Stomach (tissue), 4 donors: ENCODE measurements around the gene LRP1B.

Experiments used
- CTCF ChIP-seq, 7 experiments: fragments of 450-650 bp in 4 of 7; fragments of 200-600 bp in 3 of 7; sonication (generic) in 3 of 7; IDR thresholded peaks; one replicate each; pipeline ENCODE4 v1.5.1; 2016 to 2019; ENCODE audit warnings: antibody characterized with exemption in 7 of 7, control low read depth in 2 of 7, mild to moderate bottlenecking in 1 of 7
- EP300 ChIP-seq: sonication (generic); formaldehyde crosslinking; IDR thresholded peaks from one replicate; pipeline ENCODE4 v1.6.1; 2017; ENCODE audit warnings: antibody characterized with exemption
- POLR2A ChIP-seq, 4 donors: fragments of 450-650 bp; IDR thresholded peaks; one replicate each; pipeline ENCODE4 v1.6.1; 2016; ENCODE audit warnings: antibody characterized with exemption in 4 of 4, control low read depth in 2 of 4, mild to moderate bottlenecking in 1 of 4, moderate library complexity in 1 of 4

- TF ChIP-seq EP300 (no peak), POLR2A (IDR thresholded peaks at IDR 0.05) (no peak), CTCF (IDR thresholded peaks at IDR 0.05) (no peak)
Measured at GRCh38 chr2:140353541-140353940, 1777.3 kb downstream of the LRP1B start.
